Ishikawa (cell line): ENCODE data around the gene ZNRF4.

Source experiments
- CEBPB ChIP-seq: IDR thresholded peaks from 2 replicates; pipeline ENCODE4 v1.6.1; 2012
- CREB1 ChIP-seq: IDR thresholded peaks from 2 replicates; pipeline ENCODE4 v1.6.1; 2012; ENCODE audit warnings: low read depth
- EGR1 ChIP-seq: IDR thresholded peaks from 2 replicates; pipeline ENCODE4 v1.6.1; 2012
- EP300 ChIP-seq: IDR thresholded peaks from 2 replicates; pipeline ENCODE4 v1.6.1; 2012; ENCODE audit warnings: borderline replicate concordance
- FOXM1 ChIP-seq: IDR thresholded peaks from 2 replicates; pipeline ENCODE4 v1.6.1; 2012; ENCODE audit warnings: low read depth, borderline replicate concordance
- NFIC ChIP-seq: IDR thresholded peaks from 2 replicates; pipeline ENCODE4 v1.6.1; 2012
- RAD21 ChIP-seq: IDR thresholded peaks from 2 replicates; pipeline ENCODE4 v1.6.1; 2012; ENCODE audit warnings: low read depth
- REST ChIP-seq: IDR thresholded peaks from 2 replicates; pipeline ENCODE4 v1.6.1; 2012; ENCODE audit warnings: low read depth, mild to moderate bottlenecking
- TAF1 ChIP-seq: IDR thresholded peaks from 2 replicates; pipeline ENCODE4 v1.6.1; 2012; ENCODE audit warnings: low read depth, mild to moderate bottlenecking
- TCF12 ChIP-seq: IDR thresholded peaks from 2 replicates; pipeline ENCODE4 v1.6.1; 2012; ENCODE audit warnings: low read depth
- TEAD4 ChIP-seq: IDR thresholded peaks from 2 replicates; pipeline ENCODE4 v1.6.1; 2012
- USF1 ChIP-seq: IDR thresholded peaks from 2 replicates; pipeline ENCODE4 v1.6.1; 2012
- YY1 ChIP-seq: IDR thresholded peaks from 2 replicates; pipeline ENCODE4 v1.6.1; 2012; ENCODE audit warnings: low read depth
- ZBTB7A ChIP-seq: IDR thresholded peaks from 2 replicates; pipeline ENCODE4 v1.6.1; 2012; ENCODE audit warnings: low read depth
- TF ChIP-seq, protein P1 (sequence below): IDR thresholded peaks from 2 replicates; pipeline ENCODE4 v1.6.1; 2012

Gene ZNRF4

GRCh38 chr19:5478925-5479588, 23.8 kb downstream of the ZNRF4 start:
- TF ChIP-seq ZBTB7A: no peak
- TF ChIP-seq, protein P1, sequence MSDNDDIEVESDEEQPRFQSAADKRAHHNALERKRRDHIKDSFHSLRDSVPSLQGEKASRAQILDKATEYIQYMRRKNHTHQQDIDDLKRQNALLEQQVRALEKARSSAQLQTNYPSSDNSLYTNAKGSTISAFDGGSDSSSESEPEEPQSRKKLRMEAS: no peak
- no peak for TF ChIP-seq CREB1
- no peak for TF ChIP-seq FOXM1
- no peak for TF ChIP-seq CEBPB
- no peak for TF ChIP-seq EGR1

GRCh38 chr19:5479958-5480357, 24.7 kb downstream of the ZNRF4 start:
- TF ChIP-seq CREB1: no peak
- TF ChIP-seq TAF1: no peak
- no peak for TF ChIP-seq YY1
- TF ChIP-seq ZBTB7A: no peak
- TF ChIP-seq TCF12: no peak
- TF ChIP-seq TEAD4: no peak
- TF ChIP-seq EGR1: no peak
- TF ChIP-seq EP300: no peak
- TF ChIP-seq REST: no peak
- no peak for TF ChIP-seq USF1
- no peak for TF ChIP-seq FOXM1
- TF ChIP-seq, protein P1: no peak
- no peak for TF ChIP-seq CEBPB
- TF ChIP-seq RAD21: no peak
- no peak for TF ChIP-seq NFIC

DNA sequence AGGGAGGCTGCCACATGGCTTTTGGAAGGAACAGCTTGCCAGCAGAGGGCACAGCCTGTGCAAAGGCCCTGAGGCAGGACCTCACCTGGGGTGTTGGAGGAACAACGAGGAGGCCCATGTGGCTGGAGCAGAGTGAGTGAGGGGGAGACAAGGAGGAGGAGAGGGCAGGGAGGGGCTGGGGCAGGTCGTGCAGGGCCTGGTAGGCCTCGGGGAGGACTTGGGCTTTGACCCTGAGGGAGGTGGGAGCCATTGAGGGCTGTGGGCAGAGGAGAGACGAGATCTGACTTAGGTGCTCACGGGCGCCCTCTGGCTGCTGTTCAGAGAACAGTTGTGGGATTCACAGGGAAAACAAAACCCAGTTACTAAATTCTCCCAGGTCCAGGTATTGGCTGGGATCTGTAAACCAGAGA, 25.2 kb downstream of the ZNRF4 start:
- TF ChIP-seq RAD21 (peak; percentile 28), TEAD4 (no peak)

DNA sequence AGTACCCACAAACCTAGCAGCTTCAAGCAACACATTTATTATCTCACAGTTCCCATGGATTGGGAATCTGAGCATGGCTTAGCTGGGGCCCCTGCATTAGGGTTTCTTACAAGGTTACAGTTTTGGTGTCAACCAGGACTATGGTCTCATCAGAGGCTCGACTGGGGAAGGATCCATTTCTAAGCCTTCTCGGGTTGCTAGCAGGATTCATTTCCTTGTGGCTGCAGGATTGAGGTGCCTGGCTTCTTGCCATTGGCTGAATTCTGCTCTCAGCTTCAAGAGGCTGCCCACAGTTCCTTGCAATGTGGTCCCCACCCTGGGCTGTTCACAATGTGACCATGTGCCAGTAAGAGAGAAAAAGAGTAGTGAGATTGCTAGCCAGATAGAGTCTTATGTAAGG, 26.7 kb downstream of the ZNRF4 start:
- TF ChIP-seq EP300 (no peak), RAD21 (no peak), TCF12 (no peak), EGR1 (no peak), CEBPB (no peak), TEAD4 (no peak), CREB1 (no peak), ZBTB7A (no peak), FOXM1 (no peak), REST (no peak), YY1 (no peak), USF1 (no peak)
- TF ChIP-seq, protein P1: no peak

- TF ChIP-seq NFIC (no peak), CEBPB (no peak), YY1 (no peak), EP300 (no peak), USF1 (no peak), ZBTB7A (no peak), EGR1 (no peak), CREB1 (no peak), TCF12 (no peak), TAF1 (no peak), TEAD4 (no peak), REST (no peak), RAD21 (no peak), FOXM1 (no peak)
- TF ChIP-seq, protein P1: no peak; the same call in 1 of the 2 replicates
Observed at GRCh38 chr19:5484398-5485285, 29.4 kb downstream of the ZNRF4 start.
